HG03025 (cell line): Measurements from ENCODE around the gene LSM14B.
"Not testable (repeated sequence)": the region's sequence is repeated elsewhere in the genome, so short reads cannot be mapped to it uniquely, and the experiment has no call there.

Experiments used
- ATAC-seq: cut with Tn5 transposase; IDR thresholded peaks from one replicate; pipeline ENCODE4 v1.9.1; 2021; ENCODE audit warnings: mild to moderate bottlenecking, moderate library complexity; ENCODE audit not compliant: unreplicated experiment, low FRiP score

Gene LSM14B

GRCh38 chr20:62111148-62111547, 11.1 kb upstream of the LSM14B start:
- no peak for ATAC-seq

DNA sequence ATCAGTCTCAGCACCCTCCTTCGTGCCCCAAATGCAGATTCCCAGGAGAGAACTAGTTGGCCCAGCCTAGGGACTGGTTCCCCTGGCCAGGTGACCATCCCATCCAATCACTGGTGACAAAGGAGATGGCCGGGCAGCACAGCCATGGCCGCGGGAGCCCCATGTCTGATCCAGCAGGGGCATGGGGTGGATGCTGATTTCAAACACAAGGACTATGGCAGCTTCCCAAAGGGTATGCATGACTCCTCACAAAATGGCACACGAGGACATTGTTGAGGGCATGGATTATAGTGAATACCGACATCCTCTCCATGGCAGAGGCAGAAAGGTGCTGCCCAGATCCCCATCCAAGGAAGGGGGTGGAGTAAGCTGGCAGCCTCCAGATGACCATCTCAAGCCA, 9.9 kb upstream of the LSM14B start:
- no peak for ATAC-seq

DNA sequence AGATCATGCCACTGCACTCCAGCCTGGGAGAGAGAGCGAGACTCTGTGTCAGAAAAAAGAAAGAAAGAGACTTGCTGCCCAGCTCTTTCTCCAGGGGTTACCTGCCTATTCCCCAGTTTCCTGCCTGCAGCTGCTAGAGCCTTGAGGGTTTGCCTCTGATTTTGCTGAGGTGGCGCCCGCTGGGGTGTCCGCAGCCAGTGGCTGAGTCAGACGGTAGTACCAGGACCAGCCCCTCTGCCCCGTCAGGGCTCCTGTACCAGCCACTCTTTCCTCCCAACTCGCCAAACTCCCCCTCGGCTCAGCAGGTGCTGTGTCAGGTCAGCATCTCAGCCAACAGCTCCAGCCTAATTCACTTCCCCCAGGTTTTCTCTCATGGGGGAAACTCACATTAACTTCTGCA, 7.4 kb upstream of the LSM14B start:
- no peak for ATAC-seq

DNA sequence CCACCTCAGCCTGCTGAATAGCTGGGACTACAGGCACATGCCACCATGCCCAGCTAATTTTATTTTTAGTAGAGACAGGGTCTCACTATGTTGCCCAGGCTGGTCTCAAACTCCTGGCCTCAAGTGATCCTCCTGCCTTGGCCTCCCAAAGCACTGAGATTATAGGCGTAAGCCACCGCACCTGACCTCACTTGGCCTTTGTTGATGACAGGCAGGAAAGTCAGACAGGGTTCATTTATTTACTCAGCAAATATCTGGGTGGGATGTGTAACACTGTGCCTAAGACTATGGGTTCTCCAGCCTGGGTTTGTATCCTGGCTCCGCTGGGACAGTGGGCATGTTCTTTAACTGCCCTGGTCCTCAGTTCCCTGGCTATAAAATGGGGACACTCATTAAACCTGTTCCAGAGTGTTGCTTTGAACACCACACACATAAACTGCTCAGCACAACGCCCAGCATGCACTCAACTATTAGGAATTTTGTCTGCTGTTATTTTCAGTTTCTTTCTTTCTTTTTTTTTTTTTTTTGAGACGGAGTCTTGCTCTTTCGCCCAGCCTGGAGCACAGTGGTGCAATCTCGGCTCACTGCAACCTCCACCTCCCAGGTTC, 6.4 kb upstream of the LSM14B start:
- not testable (repeated sequence) for ATAC-seq

GRCh38 chr20:62116558-62117361, 5.5 kb upstream of the LSM14B start:
- no peak for ATAC-seq

DNA sequence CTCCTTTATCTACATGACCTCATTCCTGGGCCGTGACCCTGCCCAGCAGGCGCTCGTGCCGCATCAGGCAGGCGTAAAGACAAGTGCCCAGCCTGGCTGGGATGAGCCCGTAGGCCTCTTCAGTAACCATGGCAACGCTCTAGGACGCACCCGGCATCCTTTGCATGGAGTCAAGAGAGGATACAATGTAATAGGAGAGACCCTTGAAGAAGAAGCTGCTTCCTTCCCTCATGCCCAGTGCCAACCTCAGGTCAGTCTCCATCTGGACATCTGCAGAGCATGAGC, 5.0 kb upstream of the LSM14B start:
- ATAC-seq, result no peak

GRCh38 chr20:62117658-62118057, 4.6 kb upstream of the LSM14B start:
- no peak for ATAC-seq

GRCh38 chr20:62118113-62119043, 3.9 kb upstream of the LSM14B start:
- no peak for ATAC-seq

DNA sequence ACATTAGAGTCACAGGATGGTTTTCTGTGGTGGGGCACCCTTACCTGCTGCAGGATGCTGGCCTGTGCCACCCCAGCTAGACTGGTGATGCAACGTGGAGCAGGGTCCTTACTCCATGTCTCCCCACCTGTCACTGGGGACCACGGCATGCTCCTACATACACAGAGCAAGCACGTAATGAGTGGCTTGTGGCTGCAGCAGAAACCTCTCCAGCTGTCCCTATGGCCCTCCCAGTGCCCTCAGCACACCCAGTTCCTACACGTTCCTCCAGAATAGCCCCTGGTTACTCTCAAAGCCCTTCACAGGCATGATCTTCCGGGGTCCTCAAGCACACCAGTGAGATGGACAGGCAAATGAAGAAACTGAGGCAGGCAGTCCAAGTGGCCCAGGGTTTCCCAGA, 3.2 kb upstream of the LSM14B start:
- no peak for ATAC-seq

DNA sequence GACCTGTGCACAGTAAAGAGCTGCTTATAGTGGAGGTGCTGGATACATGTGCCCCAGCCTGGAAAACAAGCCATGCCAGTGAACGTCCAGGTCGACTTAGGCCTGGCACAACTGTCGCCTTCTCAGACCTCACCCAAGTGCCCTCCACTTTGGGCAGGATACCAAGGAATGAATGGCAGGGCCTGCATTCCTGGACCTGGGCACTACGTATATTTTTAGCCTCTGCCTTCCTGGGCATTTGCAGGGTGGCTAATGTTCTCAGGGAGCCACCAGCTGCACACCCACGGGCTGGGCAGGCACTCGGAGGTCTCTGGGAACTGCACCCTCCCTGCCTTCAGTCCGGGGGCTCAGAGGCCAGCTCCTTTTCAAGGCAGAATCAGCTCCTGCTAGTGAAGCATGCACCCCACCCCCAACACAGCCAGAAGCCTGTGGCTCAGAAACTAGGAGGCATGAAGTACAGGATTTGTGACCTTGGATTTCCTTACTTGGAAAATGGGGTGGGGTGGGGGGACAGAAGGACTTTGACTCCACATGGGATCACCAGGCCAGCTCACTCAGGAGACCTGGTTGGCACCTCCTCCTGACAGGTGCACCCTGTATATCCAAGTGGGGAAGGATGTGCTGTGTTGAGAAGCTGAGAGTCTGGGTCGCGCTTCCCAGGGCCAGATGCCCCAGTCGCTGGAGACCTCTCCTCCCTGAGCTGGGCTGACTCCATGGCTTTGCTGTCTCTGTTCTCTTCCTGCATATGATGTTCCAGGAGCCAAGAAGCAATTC, 2.5 kb upstream of the LSM14B start:
- no peak for ATAC-seq

GRCh38 chr20:62120365-62120762, 1.9 kb upstream of the LSM14B start:
- ATAC-seq, result no peak

DNA sequence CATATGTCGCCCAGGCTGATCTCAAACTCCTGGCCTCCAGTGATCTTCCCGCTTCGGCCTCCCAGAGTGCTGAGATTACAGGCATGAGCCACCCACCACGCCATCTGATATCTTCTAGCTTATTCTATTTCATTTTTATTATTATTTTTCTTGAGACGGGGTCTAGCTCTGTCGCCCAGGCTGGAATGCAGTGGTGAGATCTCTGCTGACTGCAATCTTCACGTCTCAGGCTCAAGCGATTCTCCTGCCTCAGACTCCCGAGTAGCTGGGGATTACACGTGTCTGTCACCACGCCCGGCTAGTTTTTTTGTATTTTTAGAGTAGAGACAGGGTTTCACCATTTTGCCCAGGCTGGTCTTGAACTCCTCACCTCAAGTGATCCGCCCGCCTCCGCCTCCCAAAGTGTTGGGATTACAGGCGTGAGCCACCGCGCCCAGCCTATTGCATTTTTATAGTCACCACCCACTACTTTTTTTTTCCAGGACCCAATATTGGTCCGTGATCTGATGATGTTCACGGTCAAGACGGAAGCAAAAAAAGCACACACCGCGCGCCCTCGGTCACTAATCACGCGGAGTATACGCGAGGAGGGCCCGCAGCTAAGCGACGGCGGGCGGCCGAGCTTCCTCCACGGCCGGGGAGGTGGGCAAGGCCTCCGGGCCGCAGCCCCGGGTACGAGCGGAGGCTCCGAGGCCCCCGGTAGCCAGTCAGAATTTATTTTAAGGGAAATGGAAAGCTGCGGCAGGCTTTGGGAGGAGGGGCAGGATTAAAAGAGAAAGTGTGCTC, 1.1 kb upstream of the LSM14B start:
- peak; percentile 15 for ATAC-seq

- peak; percentile 6 for ATAC-seq
Measured at GRCh38 chr20:62122654-62123449, 577 bp downstream of the LSM14B start.

GRCh38 chr20:62123450-62124118, 1.3 kb downstream of the LSM14B start:
- ATAC-seq, result no peak

GRCh38 chr20:62126141-62126540, 3.9 kb downstream of the LSM14B start:
- ATAC-seq, result no peak

DNA sequence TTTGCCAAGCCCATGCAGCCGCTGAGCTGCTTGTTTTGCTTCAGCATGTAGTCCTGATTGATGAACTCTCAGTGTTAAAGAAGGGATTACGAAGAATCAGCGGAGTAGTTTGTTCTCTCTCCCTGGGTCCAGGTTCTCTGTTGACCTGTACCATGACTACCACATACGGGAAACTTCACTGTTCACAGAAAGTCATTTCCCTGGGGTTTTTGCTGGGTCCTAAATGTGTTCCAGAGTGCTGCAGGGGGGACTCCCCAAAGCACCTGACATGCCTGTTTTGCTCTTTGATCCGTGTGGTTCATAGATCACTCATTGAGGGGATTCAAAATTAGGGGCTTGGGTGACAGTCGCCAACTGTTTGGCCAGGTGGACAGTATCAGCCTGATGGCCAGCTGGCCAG, 5.5 kb downstream of the LSM14B start:
- ATAC-seq, result no peak

GRCh38 chr20:62128502-62128901, 6.2 kb downstream of the LSM14B start:
- ATAC-seq, result no peak

- ATAC-seq, result no peak
Measured at GRCh38 chr20:62129731-62130531, 7.7 kb downstream of the LSM14B start.
